Keratinocyte (primary cell): ENCODE results near the gene DIP2B.

ENCODE experiments used
- CTCF ChIP-seq, 3 experiments: IDR thresholded peaks in 1 of 3; conservative IDR thresholded peaks in 1 of 3; optimal IDR thresholded peaks in 1 of 3; 2 replicates in 2 of 3; 3 replicates in 1 of 3; pipeline versions ENCODE3 to v1.5.1; 2011; ENCODE audit warnings: low read length in 3 of 3, mild to moderate bottlenecking in 3 of 3, moderate library complexity in 2 of 3, control low read depth in 1 of 3, inconsistent platforms in 1 of 3; ENCODE audit not compliant: insufficient read depth in 2 of 3; ENCODE audit errors: extremely low read depth in 1 of 3
- EZH2 ChIP-seq: IDR thresholded peaks from one replicate; pipeline ENCODE4 v1.6.1; 2012; ENCODE audit warnings: inconsistent platforms, mild to moderate bottlenecking, low read length, moderate library complexity

DNA sequence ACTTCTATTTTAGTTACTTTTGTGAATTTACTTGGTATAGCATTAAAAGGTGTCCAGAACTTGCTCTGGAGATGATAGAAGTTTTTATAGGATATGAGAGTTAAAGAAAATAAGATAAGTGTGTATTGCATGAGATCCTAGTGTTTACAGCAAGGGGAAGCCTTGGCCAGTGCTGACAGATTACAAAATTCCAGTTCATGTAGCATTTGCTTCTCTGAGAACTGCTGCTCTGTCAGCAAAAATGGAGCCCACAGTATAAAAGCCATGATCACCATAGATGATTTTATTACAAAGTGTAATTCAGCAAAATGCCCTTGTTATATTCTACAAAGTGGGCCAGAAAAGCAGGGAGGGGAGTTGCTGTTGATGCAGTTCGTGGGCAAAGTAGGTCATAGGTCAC lies 219.1 kb downstream of the DIP2B start:
- no peak for TF ChIP-seq CTCF (optimal IDR thresholded peaks at IDR 0.05 in 1 of 3, IDR thresholded peaks at IDR 0.05 in 1 of 3, conservative IDR thresholded peaks at IDR 0.05 in 1 of 3; ENCODE audit: extremely low read depth in 1 of 3, insufficient read depth in 2 of 3, low read length in 3 of 3)
- TF ChIP-seq EZH2 = no peak
